HepG2 (cell line): ENCODE results near the gene ZNF765. TPM values are rescaled to one million over a fixed set of nuclear protein-coding genes. Genes with fewer than 3 reads are reported as not detected.

ENCODE experiments used
- AHR ChIP-seq: IDR thresholded peaks from 2 replicates; pipeline ENCODE4 v1.6.1; 2018; ENCODE audit warnings: missing genetic modification reagents, missing compliant biosample characterization
- BATF2 ChIP-seq: sonication (generic); formaldehyde crosslinking; IDR thresholded peaks from 2 replicates; pipeline ENCODE4 v1.8.0; 2022; ENCODE audit warnings: mild to moderate bottlenecking, missing genetic modification reagents, moderate library complexity
- DDIT3 ChIP-seq: sonication (generic); formaldehyde crosslinking; IDR thresholded peaks from 2 replicates; pipeline ENCODE4 v1.4.0; 2020; ENCODE audit warnings: mild to moderate bottlenecking, missing genetic modification reagents
- ELF1 ChIP-seq: sonication (generic); formaldehyde crosslinking; IDR thresholded peaks from 2 replicates; pipeline ENCODE4 v1.4.0; 2020; ENCODE audit warnings: missing genetic modification reagents
- MED13 ChIP-seq: sonication (generic); formaldehyde crosslinking; IDR thresholded peaks from 2 replicates; pipeline ENCODE4 v1.5.0; 2020; ENCODE audit warnings: missing genetic modification reagents
- RELA ChIP-seq: sonication (generic); formaldehyde crosslinking; IDR thresholded peaks from 2 replicates; pipeline ENCODE4 v1.4.0; 2020; ENCODE audit warnings: missing genetic modification reagents
- SIN3A ChIP-seq: IDR thresholded peaks from 2 replicates; pipeline ENCODE4 v1.6.1; 2011; ENCODE audit warnings: low read depth, mild to moderate bottlenecking, control low read depth, low read length, borderline replicate concordance
- SIN3B ChIP-seq: fragments of 150-350 bp; IDR thresholded peaks from 2 replicates; pipeline ENCODE4 v1.6.1; 2014; ENCODE audit warnings: low read length
- SP1 ChIP-seq, 2 experiments: fragments of 450-650 bp in 1 of 2; sonication (generic) in 1 of 2; formaldehyde crosslinking in 1 of 2; IDR thresholded peaks; 2 replicates each; pipeline versions ENCODE4 v1.4.0 to v1.6.1; 2016 to 2020; ENCODE audit warnings: missing genetic modification reagents in 1 of 2
- TCF7 ChIP-seq: sonication (generic); IDR thresholded peaks from 2 replicates; pipeline ENCODE4 v1.6.1; 2016; ENCODE audit warnings: antibody characterized with exemption, low read depth
- ZBTB1 ChIP-seq: sonication (generic); formaldehyde crosslinking; IDR thresholded peaks from 2 replicates; pipeline ENCODE4 v1.4.0; 2020; ENCODE audit warnings: missing genetic modification reagents, borderline replicate concordance
- ZBTB20 ChIP-seq: sonication (generic); formaldehyde crosslinking; IDR thresholded peaks from 2 replicates; pipeline ENCODE4 v1.8.1; 2023; ENCODE audit warnings: missing genetic modification reagents, low read depth, mild to moderate bottlenecking, borderline replicate concordance
- ZC3H4 ChIP-seq: sonication (generic); formaldehyde crosslinking; IDR thresholded peaks from 2 replicates; pipeline ENCODE4 v1.4.0; 2020; ENCODE audit warnings: missing genetic modification reagents, borderline replicate concordance
- ZMYM3 ChIP-seq: sonication (generic); formaldehyde crosslinking; IDR thresholded peaks from 2 replicates; pipeline ENCODE4 v1.5.1; 2020; ENCODE audit warnings: mild to moderate bottlenecking, missing genetic modification reagents
- ZNF234 ChIP-seq: sonication (generic); formaldehyde crosslinking; conservative IDR thresholded peaks from 2 replicates; pipeline ENCODE4 v1.5.1; 2020; ENCODE audit warnings: mild to moderate bottlenecking, missing genetic modification reagents
- ZNF513 ChIP-seq: sonication (generic); formaldehyde crosslinking; conservative IDR thresholded peaks from 2 replicates; pipeline ENCODE4 v1.5.0; 2020; ENCODE audit warnings: missing genetic modification reagents
- ZNF550 ChIP-seq: sonication (generic); formaldehyde crosslinking; IDR thresholded peaks from 2 replicates; pipeline ENCODE4 v1.4.0; 2020; ENCODE audit warnings: mild to moderate bottlenecking, missing genetic modification reagents, borderline replicate concordance
- ZNF562 ChIP-seq: sonication (generic); formaldehyde crosslinking; IDR thresholded peaks from 2 replicates; pipeline ENCODE4 v1.8.0; 2022; ENCODE audit warnings: missing genetic modification reagents, borderline replicate concordance
- ZNF800 ChIP-seq: sonication (generic); formaldehyde crosslinking; IDR thresholded peaks from 2 replicates; pipeline ENCODE4 v1.4.0; 2020; ENCODE audit warnings: missing genetic modification reagents
- polyA plus RNA-seq, 8 experiments: library from polyadenylated mRNA; depleted of rRNA in 3 of 8; stranded (reverse) in 7 of 8; unstranded in 1 of 8; fragments of >200 nt; fragmentation: Illumina TruSeq in 4 of 8; extraction: Trizol in 4 of 8; gene quantifications; 2 replicates each; pipeline versions ENCODE4 v1.2.1 to v1.2.3, GENCODE V29; 2011 to 2016; ENCODE audit warnings: low read depth in 4 of 8, missing spikeins in 1 of 8, mixed read lengths in 1 of 8; ENCODE audit not compliant: insufficient read depth in 1 of 8
- total RNA-seq, 5 experiments: library from RNA; depleted of rRNA; stranded (reverse); fragments of >200 nt; fragmentation: Illumina TruSeq; extraction: Trizol; gene quantifications; 2 replicates each; pipeline ENCODE4 v1.2.3, GENCODE V29; 2016; ENCODE audit warnings: low read depth in 1 of 5
- TF ChIP-seq, protein P1 (sequence below): sonication (generic); formaldehyde crosslinking; IDR thresholded peaks from 2 replicates; pipeline ENCODE4 v1.4.0; 2020; ENCODE audit warnings: missing genetic modification reagents

The ZNF765 gene
- total and polyA plus RNA-seq, 2 of the 13 experiments (the other 11 are each of a cell fraction or from before 2014, with no cell fraction given): 5.0 to 14.5 TPM

DNA sequence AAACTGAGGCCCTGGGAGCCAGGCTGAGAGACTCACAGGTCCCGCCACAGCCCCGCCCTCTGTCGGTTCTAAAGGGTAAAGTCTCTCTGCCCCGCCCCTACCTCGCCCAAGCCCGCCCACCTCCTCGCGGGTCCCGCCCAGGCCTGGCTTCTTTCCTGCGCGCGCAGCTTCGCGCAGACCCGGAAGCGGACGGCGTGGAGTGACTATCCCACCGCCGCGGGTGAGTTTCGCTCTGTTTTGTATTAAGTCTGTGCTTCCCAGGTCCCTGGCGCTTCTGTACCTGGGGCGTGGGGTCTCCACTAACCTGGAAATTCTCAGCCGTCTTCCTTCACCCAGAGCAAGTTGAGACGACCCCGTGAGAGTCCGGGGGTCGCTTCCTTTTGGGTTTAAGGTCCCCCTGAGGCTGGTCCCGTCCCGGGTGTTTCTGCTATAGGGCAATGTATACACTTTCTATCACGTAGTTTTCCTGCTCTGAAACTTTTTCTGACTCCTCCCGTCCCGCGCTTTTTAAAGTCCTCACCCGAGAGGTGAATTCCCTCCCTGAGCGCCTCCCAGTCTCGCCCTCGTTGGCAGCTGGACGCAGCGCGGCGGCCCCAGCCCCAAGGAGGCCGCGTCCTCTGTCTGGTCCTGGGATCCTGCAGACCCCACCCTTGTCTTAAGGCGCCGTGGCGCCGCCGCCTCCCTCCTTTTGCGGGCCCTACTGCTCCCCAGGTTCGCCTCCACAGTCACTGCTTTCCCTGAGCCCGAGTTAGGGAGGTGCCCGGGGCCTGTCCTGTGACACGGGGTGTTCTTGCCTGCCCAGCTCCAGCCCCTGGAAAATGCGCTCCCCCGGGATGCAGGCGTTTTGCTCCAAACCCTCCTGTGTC lies at the start of gene ZNF765 (continued):
- TF ChIP-seq BATF2 (CRISPR knock-in tag) (no peak), ZNF234 (CRISPR knock-in tag) (0 out of 2 replicates have a peak, but pooled peaks have one; percentile 37), ZNF550 (CRISPR knock-in tag) (no peak), ZBTB20 (CRISPR knock-in tag) (no peak), ZBTB1 (CRISPR knock-in tag) (no peak), ZNF513 (CRISPR knock-in tag) (no peak), ZC3H4 (CRISPR knock-in tag) (no peak), SP1 (IDR thresholded peaks at IDR 0.05) (no peak), SP1 (CRISPR knock-in tag; IDR thresholded peaks at IDR 0.05) (peak; percentile 80), TCF7 (no peak), RELA (no peak), AHR (no peak), SIN3A (peak; percentile 82; the same call in 1 of the 2 replicates), DDIT3 (CRISPR knock-in tag) (no peak), ZNF800 (CRISPR knock-in tag) (peak; percentile 22; the same call in 1 of the 2 replicates), SIN3B (no peak), ZMYM3 (CRISPR knock-in tag) (no peak), ZNF562 (no peak), ELF1 (CRISPR knock-in tag) (peak; percentile 99), MED13 (CRISPR knock-in tag) (no peak)
- TF ChIP-seq, protein P1, sequence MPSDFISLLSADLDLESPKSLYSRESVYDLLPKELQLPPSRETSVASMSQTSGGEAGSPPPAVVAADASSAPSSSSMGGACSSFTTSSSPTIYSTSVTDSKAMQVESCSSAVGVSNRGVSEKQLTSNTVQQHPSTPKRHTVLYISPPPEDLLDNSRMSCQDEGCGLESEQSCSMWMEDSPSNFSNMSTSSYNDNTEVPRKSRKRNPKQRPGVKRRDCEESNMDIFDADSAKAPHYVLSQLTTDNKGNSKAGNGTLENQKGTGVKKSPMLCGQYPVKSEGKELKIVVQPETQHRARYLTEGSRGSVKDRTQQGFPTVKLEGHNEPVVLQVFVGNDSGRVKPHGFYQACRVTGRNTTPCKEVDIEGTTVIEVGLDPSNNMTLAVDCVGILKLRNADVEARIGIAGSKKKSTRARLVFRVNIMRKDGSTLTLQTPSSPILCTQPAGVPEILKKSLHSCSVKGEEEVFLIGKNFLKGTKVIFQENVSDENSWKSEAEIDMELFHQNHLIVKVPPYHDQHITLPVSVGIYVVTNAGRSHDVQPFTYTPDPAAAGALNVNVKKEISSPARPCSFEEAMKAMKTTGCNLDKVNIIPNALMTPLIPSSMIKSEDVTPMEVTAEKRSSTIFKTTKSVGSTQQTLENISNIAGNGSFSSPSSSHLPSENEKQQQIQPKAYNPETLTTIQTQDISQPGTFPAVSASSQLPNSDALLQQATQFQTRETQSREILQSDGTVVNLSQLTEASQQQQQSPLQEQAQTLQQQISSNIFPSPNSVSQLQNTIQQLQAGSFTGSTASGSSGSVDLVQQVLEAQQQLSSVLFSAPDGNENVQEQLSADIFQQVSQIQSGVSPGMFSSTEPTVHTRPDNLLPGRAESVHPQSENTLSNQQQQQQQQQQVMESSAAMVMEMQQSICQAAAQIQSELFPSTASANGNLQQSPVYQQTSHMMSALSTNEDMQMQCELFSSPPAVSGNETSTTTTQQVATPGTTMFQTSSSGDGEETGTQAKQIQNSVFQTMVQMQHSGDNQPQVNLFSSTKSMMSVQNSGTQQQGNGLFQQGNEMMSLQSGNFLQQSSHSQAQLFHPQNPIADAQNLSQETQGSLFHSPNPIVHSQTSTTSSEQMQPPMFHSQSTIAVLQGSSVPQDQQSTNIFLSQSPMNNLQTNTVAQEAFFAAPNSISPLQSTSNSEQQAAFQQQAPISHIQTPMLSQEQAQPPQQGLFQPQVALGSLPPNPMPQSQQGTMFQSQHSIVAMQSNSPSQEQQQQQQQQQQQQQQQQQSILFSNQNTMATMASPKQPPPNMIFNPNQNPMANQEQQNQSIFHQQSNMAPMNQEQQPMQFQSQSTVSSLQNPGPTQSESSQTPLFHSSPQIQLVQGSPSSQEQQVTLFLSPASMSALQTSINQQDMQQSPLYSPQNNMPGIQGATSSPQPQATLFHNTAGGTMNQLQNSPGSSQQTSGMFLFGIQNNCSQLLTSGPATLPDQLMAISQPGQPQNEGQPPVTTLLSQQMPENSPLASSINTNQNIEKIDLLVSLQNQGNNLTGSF (CRISPR knock-in tag): no peak
